Osteocyte (in vitro differentiated cells): ENCODE results near the gene TRIM14. TPM values are rescaled to one million over a fixed set of nuclear protein-coding genes. Genes with fewer than 3 reads are reported as not detected.

Experiments
- DNase-seq: peaks from one replicate; pipeline ENCODE4 v3.0.0; 2021; ENCODE audit warnings: mixed read lengths; ENCODE audit not compliant: unreplicated experiment; ENCODE audit errors: extremely low spot score
- H3K27ac Mint-ChIP-seq: one replicate; pipeline ENCODE4 v1.8.0; 2021; ENCODE audit warnings: mild to moderate bottlenecking, mixed read lengths; ENCODE audit not compliant: unreplicated experiment
- H3K27me3 Mint-ChIP-seq: one replicate; pipeline ENCODE4 v1.8.0; 2021; ENCODE audit warnings: mixed read lengths; ENCODE audit not compliant: unreplicated experiment
- H3K36me3 Mint-ChIP-seq: one replicate; pipeline ENCODE4 v1.8.0; 2021; ENCODE audit warnings: mixed read lengths; ENCODE audit not compliant: unreplicated experiment
- H3K4me1 Mint-ChIP-seq: one replicate; pipeline ENCODE4 v1.8.0; 2021; ENCODE audit warnings: mixed read lengths; ENCODE audit not compliant: unreplicated experiment
- H3K4me3 Mint-ChIP-seq: one replicate; pipeline ENCODE4 v1.8.0; 2021; ENCODE audit warnings: mild to moderate bottlenecking, moderate library complexity, mixed read lengths; ENCODE audit not compliant: unreplicated experiment
- H3K9me3 Mint-ChIP-seq: one replicate; pipeline ENCODE4 v1.8.0; 2021; ENCODE audit warnings: mixed read lengths; ENCODE audit not compliant: unreplicated experiment
- total RNA-seq: library from RNA; stranded (reverse); gene quantifications from 2 replicates; pipeline ENCODE4 v1.2.1, GENCODE V29; 2021
- TF ChIP-seq, protein P1 (sequence below): fragments of 200-600 bp; sonication (generic); IDR thresholded peaks from 2 replicates; pipeline ENCODE4 v1.5.0; 2021; ENCODE audit warnings: antibody characterized with exemption, mild to moderate bottlenecking, moderate library complexity

The TRIM14 gene
- total RNA-seq, 1 donor from 2014 or later, result 0.48 TPM

DNA sequence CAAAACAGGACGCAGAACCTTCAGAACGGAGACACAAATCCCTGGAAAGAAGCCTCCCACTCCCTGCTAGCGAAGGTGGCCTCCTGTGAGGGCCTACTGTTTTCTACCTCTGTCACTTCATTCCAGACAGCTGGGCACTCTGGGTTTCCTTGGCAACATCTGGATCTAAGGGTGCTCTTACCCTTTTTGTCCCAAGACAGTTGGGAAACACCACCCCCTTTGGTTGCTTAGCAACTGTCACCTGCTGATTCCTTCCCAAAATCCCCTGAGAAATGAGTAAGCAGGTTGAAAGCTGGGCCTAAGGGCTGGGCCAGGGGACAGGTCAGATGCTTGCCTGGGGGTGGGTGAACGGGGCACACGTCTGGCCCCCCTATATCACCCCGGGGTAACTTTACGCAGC, 33.1 kb downstream of the TRIM14 start:
- peaks cover 22% of the 10 kb centered on the region for H3K36me3 Mint-ChIP-seq
- DNase-seq, result no peak
- H3K27me3 Mint-ChIP-seq, result no peaks in the 10 kb centered on the region
- H3K9me3 Mint-ChIP-seq, result no peaks in the 10 kb centered on the region
- H3K4me1 Mint-ChIP-seq, result peaks cover 4% of the 10 kb centered on the region
- no peak overlapping the region for H3K4me3 Mint-ChIP-seq
- H3K27ac Mint-ChIP-seq, result no peak overlapping the region
- TF ChIP-seq, protein P1, sequence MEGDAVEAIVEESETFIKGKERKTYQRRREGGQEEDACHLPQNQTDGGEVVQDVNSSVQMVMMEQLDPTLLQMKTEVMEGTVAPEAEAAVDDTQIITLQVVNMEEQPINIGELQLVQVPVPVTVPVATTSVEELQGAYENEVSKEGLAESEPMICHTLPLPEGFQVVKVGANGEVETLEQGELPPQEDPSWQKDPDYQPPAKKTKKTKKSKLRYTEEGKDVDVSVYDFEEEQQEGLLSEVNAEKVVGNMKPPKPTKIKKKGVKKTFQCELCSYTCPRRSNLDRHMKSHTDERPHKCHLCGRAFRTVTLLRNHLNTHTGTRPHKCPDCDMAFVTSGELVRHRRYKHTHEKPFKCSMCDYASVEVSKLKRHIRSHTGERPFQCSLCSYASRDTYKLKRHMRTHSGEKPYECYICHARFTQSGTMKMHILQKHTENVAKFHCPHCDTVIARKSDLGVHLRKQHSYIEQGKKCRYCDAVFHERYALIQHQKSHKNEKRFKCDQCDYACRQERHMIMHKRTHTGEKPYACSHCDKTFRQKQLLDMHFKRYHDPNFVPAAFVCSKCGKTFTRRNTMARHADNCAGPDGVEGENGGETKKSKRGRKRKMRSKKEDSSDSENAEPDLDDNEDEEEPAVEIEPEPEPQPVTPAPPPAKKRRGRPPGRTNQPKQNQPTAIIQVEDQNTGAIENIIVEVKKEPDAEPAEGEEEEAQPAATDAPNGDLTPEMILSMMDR, result no peak

DNA sequence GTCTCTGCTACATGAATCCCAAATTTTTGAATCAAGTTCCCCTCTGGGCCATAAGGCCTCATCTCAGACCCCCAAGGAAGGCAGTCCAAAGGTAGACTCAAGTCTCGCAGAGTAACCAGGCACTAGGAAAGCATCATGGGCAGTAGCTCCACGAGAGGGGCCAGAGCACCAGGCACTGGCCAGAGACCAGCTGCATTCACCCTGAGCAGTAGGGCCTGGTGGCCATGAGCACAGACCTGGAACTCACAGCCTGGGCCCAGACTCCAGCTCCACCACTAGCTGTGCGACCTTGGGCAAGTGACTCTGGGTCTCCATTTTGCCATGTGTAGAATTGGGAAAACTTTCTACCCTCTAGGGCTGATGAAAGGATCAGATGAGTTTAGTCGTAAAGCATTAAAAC, 34.0 kb downstream of the TRIM14 start:
- Mint-ChIP-seq H3K9me3 (no peaks in the 10 kb centered on the region), H3K4me1 (peaks cover 4% of the 10 kb centered on the region), H3K36me3 (peaks cover 23% of the 10 kb centered on the region), H3K27ac (no peak overlapping the region), H3K27me3 (no peaks in the 10 kb centered on the region), H3K4me3 (no peak overlapping the region)
- TF ChIP-seq, protein P1, result no peak
- DNase-seq, result no peak

DNA sequence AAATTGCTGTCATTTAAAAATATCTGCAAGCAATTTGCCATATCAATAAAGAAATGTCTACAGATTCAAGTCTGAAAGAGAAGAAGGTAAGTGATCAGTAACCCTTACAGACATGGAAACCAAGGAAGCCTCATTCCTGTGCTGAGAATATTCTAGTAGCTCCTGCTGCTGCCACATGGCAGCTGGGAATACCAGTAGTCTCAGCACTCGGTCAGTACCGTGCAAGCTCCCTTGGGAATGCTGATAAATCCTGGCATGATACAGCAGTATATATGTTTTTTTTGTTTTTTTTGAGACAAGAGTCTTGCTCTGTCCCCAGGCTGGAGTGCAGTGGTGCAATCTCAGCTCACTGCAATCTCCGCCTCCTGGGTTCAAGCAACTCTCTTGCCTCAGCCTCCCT, 34.6 kb downstream of the TRIM14 start:
- DNase-seq, result no peak
- Mint-ChIP-seq H3K36me3 (peaks cover 24% of the 10 kb centered on the region), H3K27ac (no peak overlapping the region), H3K4me3 (no peak overlapping the region), H3K4me1 (peaks cover 4% of the 10 kb centered on the region), H3K27me3 (no peaks in the 10 kb centered on the region), H3K9me3 (no peaks in the 10 kb centered on the region)
- TF ChIP-seq, protein P1, result no peak

DNA sequence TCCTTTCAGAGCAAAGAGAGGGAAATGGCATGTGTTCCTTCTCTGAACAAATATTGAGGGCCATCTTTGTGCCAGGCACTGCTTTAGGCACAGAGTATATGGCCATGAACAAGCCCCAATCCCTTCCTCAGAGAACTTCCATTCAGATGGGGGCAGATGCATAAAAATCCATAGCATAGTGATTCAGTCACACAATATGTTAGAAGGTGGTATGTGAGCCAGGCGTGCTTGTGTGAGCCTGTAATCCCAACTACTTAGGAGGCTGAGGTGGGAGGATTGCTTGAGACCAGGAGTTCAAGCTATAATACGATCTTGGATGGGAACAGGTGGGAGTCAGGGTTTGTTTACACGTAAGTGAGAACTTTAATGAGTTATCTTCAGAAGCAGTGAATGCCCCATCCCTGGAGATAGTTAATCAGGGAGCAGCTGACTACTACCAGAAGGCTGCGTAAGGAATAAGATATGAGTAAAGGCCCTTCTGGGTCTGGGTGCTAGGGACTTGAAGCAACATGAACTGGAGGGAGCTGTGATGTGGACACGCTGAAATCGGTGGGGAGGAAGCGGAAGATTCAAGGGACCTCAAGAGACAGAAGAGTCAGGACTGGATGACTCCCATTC, 35.3 kb downstream of the TRIM14 start:
- no peak overlapping the region for H3K27ac Mint-ChIP-seq
- peaks cover 4% of the 10 kb centered on the region for H3K4me1 Mint-ChIP-seq
- DNase-seq, result no peak
- TF ChIP-seq, protein P1, result no peak
- H3K9me3 Mint-ChIP-seq, result no peaks in the 10 kb centered on the region
- H3K27me3 Mint-ChIP-seq, result no peaks in the 10 kb centered on the region
- peaks cover 26% of the 10 kb centered on the region for H3K36me3 Mint-ChIP-seq
- H3K4me3 Mint-ChIP-seq, result no peak overlapping the region

DNA sequence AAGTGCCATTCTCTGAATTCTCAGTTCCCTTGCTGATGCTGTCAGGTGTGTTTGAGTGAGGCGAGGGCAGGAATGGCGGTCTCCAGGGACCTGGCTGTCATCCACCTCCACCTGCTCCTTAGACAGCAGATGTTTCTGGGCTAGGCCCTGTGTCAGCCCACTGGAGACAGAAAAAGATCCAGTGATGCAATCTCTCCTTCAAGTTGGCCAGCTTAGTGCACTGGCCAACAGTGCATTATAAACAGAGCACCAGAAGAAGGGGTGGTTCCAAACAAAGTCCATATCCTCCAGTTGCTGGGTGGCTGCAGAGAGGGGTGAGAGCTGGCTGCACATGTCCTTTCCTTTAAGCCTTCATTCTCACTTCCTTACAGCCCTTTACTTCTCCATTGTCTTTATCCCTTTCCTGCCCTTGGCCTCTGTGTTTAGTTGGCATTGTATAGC, 35.9 kb downstream of the TRIM14 start:
- H3K4me3 Mint-ChIP-seq, result no peak overlapping the region
- H3K36me3 Mint-ChIP-seq, result peaks cover 28% of the 10 kb centered on the region
- H3K9me3 Mint-ChIP-seq, result no peaks in the 10 kb centered on the region
- H3K4me1 Mint-ChIP-seq, result peaks cover 4% of the 10 kb centered on the region
- TF ChIP-seq, protein P1, result no peak
- H3K27ac Mint-ChIP-seq, result no peak overlapping the region
- DNase-seq, result no peak
- no peaks in the 10 kb centered on the region for H3K27me3 Mint-ChIP-seq
